CD14-positive monocyte (primary cell): ENCODE data around the gene RTL9. TPM values are rescaled to one million over a fixed set of nuclear protein-coding genes. Genes with fewer than 3 reads are reported as not detected.

Source experiments
- DNase-seq, 3 donors: peaks; one replicate each; pipeline ENCODE4 v3.0.0-alpha.2; 2011 to 2022
- H2AFZ ChIP-seq: 2 replicates; pipeline ENCODE4 v1.6.0; 2012; ENCODE audit warnings: mild to moderate bottlenecking, low read depth, low read length, inconsistent platforms; ENCODE audit not compliant: insufficient read depth, poor library complexity, severe bottlenecking
- H3K27ac ChIP-seq, 2 donors: 1 replicate in 1 of 2; 2 replicates in 1 of 2; pipeline ENCODE4 v1.5.1; 2012 to 2013; ENCODE audit warnings: low read length in 2 of 2, control low read depth in 1 of 2, inconsistent platforms in 1 of 2, low read depth in 1 of 2, mild to moderate bottlenecking in 1 of 2
- H3K27me3 ChIP-seq, 2 donors: one replicate each; pipeline versions ENCODE4 v1.6.0 to v1.6.1; 2011 to 2013; ENCODE audit warnings: low read length in 2 of 2; ENCODE audit not compliant: control insufficient read depth in 2 of 2, insufficient read depth in 2 of 2
- H3K36me3 ChIP-seq, 2 donors: replicated peaks in 1 of 2; 1 replicate in 1 of 2; 2 replicates in 1 of 2; pipeline versions ENCODE4 v1.5.1 to v1.6.1; 2012 to 2013; ENCODE audit warnings: low read length in 2 of 2, control low read depth in 1 of 2, inconsistent platforms in 1 of 2, mild to moderate bottlenecking in 1 of 2; ENCODE audit not compliant: insufficient read depth in 2 of 2, control insufficient read depth in 1 of 2
- H3K4me1 ChIP-seq, 2 donors: 1 replicate in 1 of 2; 2 replicates in 1 of 2; pipeline versions ENCODE4 v1.5.1 to v1.6.1; 2012 to 2013; ENCODE audit warnings: low read length in 2 of 2, control low read depth in 1 of 2, inconsistent platforms in 1 of 2, mild to moderate bottlenecking in 1 of 2, moderate library complexity in 1 of 2; ENCODE audit not compliant: insufficient read depth in 2 of 2, control insufficient read depth in 1 of 2
- H3K4me2 ChIP-seq: replicated peaks from 2 replicates; pipeline ENCODE3; 2012; ENCODE audit warnings: low read length, moderate library complexity, mild to moderate bottlenecking; ENCODE audit not compliant: poor library complexity, severe bottlenecking; ENCODE audit errors: extremely low read depth
- H3K4me3 ChIP-seq, 3 experiments: fragments of 200-600 bp in 1 of 3; sonication (generic) in 1 of 3; replicated peaks in 1 of 3; 1 replicate in 2 of 3; 2 replicates in 1 of 3; pipeline ENCODE4 v1.5.1; 2011 to 2013; ENCODE audit warnings: low read length in 3 of 3, mild to moderate bottlenecking in 3 of 3, control low read depth in 2 of 3, low read depth in 2 of 3, inconsistent platforms in 1 of 3, moderate library complexity in 1 of 3
- H3K79me2 ChIP-seq: 2 replicates; pipeline ENCODE4 v1.6.0; 2012; ENCODE audit warnings: mild to moderate bottlenecking, control low read depth, inconsistent platforms, low read length, moderate library complexity; ENCODE audit not compliant: insufficient read depth
- H3K9ac ChIP-seq: 2 replicates; pipeline ENCODE4 v1.6.0; 2017; ENCODE audit warnings: low read length, mild to moderate bottlenecking; ENCODE audit not compliant: insufficient read depth, poor library complexity, severe bottlenecking
- H3K9me3 ChIP-seq, 2 donors: replicated peaks in 1 of 2; 1 replicate in 1 of 2; 2 replicates in 1 of 2; pipeline versions ENCODE4 v1.5.1 to v1.6.1; 2012 to 2013; ENCODE audit warnings: low read length in 2 of 2, control low read depth in 1 of 2; ENCODE audit not compliant: control insufficient read depth in 1 of 2, insufficient read depth in 1 of 2
- H4K20me1 ChIP-seq: 2 replicates; pipeline ENCODE4 v1.6.0; 2012; ENCODE audit warnings: mild to moderate bottlenecking, low read length, control low read depth, moderate library complexity; ENCODE audit not compliant: insufficient read depth
- H3K27ac Mint-ChIP-seq, 7 donors: one replicate each; pipeline ENCODE4 v1.8.0; 2020; ENCODE audit warnings: mild to moderate bottlenecking in 7 of 7, mixed read lengths in 7 of 7, moderate library complexity in 6 of 7, inconsistent platforms in 2 of 7
- H3K27me3 Mint-ChIP-seq, 3 donors: one replicate each; pipeline ENCODE4 v1.8.0; 2021 to 2022; ENCODE audit warnings: low read depth in 3 of 3, mild to moderate bottlenecking in 3 of 3, mixed read lengths in 3 of 3, moderate library complexity in 3 of 3, inconsistent platforms in 1 of 3
- H3K36me3 Mint-ChIP-seq, 2 donors: one replicate each; pipeline ENCODE4 v1.8.0; 2020; ENCODE audit warnings: mixed read lengths in 2 of 2, inconsistent platforms in 1 of 2, mild to moderate bottlenecking in 1 of 2
- H3K4me1 Mint-ChIP-seq: one replicate; pipeline ENCODE4 v1.8.0; 2020; ENCODE audit warnings: mild to moderate bottlenecking, mixed read lengths
- H3K4me3 Mint-ChIP-seq, 2 donors: one replicate each; pipeline ENCODE4 v1.8.0; 2020; ENCODE audit warnings: mild to moderate bottlenecking in 2 of 2, mixed read lengths in 2 of 2, moderate library complexity in 1 of 2
- H3K9me3 Mint-ChIP-seq, 7 donors: one replicate each; pipeline ENCODE4 v1.8.0; 2020 to 2022; ENCODE audit warnings: mixed read lengths in 7 of 7, mild to moderate bottlenecking in 6 of 7, moderate library complexity in 6 of 7, inconsistent platforms in 2 of 7
- WGBS: methylation state at CpG from one replicate; pipeline ENCODE4 v1.1.5; 2013; ENCODE audit warnings: missing lambda C conversion rate; ENCODE audit not compliant: insufficient coverage; 5-methylcytosine and 5-hydroxymethylcytosine counted together
- intact Hi-C, 2 donors: fragments of 100-400 bp; cut with micrococcal nuclease; formaldehyde crosslinking; loops; one replicate each; pipeline versions ENCODE4 v1.15.0 to v1.15.1; 2023
- polyA plus RNA-seq, 3 donors: library from polyadenylated mRNA; depleted of rRNA in 1 of 3; unstranded in 2 of 3; stranded (reverse) in 1 of 3; fragments of 300-500 nt in 2 of 3; fragments of >200 nt in 1 of 3; fragmentation: Illumina TruSeq in 2 of 3; gene quantifications; 1 replicate in 2 of 3; 2 replicates in 1 of 3; pipeline ENCODE4 v1.2.3, GENCODE V29; 2012 to 2021
- TF ChIP-seq, protein P1 (sequence below): fragments of 200-600 bp; IDR thresholded peaks from one replicate; pipeline ENCODE4 v1.8.0; 2022; ENCODE audit warnings: antibody characterized with exemption, mild to moderate bottlenecking

Gene RTL9
- polyA plus RNA-seq, 3 donors = not detected

DNA sequence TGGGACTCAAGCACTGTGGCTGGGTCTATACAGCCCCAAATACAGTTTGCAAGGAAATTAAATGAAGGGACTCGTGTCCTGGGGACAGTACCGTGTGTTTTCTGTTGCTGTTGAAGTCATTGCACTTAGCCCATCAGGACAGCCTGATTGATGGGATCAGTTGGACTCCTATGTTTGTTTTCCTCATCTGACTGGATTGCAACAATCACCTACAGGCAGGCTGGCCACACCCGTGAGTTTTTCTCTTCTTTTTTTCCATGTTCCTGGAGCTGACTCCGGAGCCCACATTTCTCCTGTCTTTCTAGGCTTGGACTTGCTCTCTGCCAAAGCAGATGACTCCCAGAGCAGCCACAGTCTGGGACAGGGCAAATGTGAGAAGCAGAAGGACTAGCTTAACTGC lies 38.1 kb downstream of the RTL9 start:
- no peak overlapping the region for H3K9ac ChIP-seq
- no peaks in the 10 kb centered on the region for H3K9me3 Mint-ChIP-seq
- no peak overlapping the region for H2AFZ ChIP-seq

DNA sequence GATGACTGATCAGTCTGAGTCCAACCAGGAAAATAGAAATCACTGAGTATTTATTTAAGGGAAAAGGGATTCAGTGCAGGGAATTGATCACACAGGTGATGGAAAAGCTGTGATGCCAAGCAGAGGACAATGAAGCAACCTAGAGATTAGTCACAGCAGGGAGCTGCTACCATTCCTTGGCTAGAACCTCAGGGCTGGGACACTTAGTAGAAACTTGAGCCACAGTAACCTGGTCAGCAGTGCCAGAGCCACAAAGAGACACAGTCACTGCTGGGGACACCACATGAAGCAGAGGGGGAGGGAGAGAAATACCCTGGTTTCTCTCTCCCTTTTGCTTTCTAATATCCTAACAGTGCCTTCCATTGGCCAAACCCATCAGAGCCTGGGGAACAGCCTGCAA lies 38.7 kb downstream of the RTL9 start:
- TF ChIP-seq, protein P1, sequence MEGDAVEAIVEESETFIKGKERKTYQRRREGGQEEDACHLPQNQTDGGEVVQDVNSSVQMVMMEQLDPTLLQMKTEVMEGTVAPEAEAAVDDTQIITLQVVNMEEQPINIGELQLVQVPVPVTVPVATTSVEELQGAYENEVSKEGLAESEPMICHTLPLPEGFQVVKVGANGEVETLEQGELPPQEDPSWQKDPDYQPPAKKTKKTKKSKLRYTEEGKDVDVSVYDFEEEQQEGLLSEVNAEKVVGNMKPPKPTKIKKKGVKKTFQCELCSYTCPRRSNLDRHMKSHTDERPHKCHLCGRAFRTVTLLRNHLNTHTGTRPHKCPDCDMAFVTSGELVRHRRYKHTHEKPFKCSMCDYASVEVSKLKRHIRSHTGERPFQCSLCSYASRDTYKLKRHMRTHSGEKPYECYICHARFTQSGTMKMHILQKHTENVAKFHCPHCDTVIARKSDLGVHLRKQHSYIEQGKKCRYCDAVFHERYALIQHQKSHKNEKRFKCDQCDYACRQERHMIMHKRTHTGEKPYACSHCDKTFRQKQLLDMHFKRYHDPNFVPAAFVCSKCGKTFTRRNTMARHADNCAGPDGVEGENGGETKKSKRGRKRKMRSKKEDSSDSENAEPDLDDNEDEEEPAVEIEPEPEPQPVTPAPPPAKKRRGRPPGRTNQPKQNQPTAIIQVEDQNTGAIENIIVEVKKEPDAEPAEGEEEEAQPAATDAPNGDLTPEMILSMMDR = no peak
- Mint-ChIP-seq H3K36me3 (no peaks in the 10 kb centered on the region), H3K27me3 (peaks cover 0 to 1% (median 0%) of the 10 kb centered on the region in 3 donors), H3K9me3 (no peaks in the 10 kb centered on the region), H3K4me1 (no peaks in the 10 kb centered on the region), H3K27ac (no peak overlapping the region), H3K4me3 (no peak overlapping the region)
- peaks cover 0 to 3% of the 10 kb centered on the region in 2 donors for H3K27me3 ChIP-seq
- H4K20me1 ChIP-seq = no peaks in the 10 kb centered on the region
- no peaks in the 10 kb centered on the region for H3K9me3 ChIP-seq
- no peaks in the 10 kb centered on the region for H3K79me2 ChIP-seq
- H3K9ac ChIP-seq = no peak overlapping the region
- H3K36me3 ChIP-seq = no peaks in the 10 kb centered on the region
- no peak overlapping the region for H3K4me2 ChIP-seq
- H3K27ac ChIP-seq = no peak overlapping the region
- no peak overlapping the region for H3K4me3 ChIP-seq
- H3K4me1 ChIP-seq = no peaks in the 10 kb centered on the region
- no peak overlapping the region for H2AFZ ChIP-seq
- intact Hi-C loops = no loop called here
- DNase-seq = no peak

More for the DNA sequence above, 38.1 kb downstream of the RTL9 start:
- no peak overlapping the region for H3K4me3 ChIP-seq
- TF ChIP-seq, protein P1 = no peak
- H3K36me3 Mint-ChIP-seq = no peaks in the 10 kb centered on the region
- no peaks in the 10 kb centered on the region for H3K9me3 ChIP-seq
- no peaks in the 10 kb centered on the region for H4K20me1 ChIP-seq
- peaks cover 0 to 3% of the 10 kb centered on the region in 2 donors for H3K27me3 ChIP-seq
- no peak overlapping the region for H3K4me2 ChIP-seq
- no peaks in the 10 kb centered on the region for H3K36me3 ChIP-seq
- no peak overlapping the region for H3K27ac ChIP-seq
- H3K4me1 Mint-ChIP-seq = no peaks in the 10 kb centered on the region
- no peaks in the 10 kb centered on the region for H3K79me2 ChIP-seq
- H3K27me3 Mint-ChIP-seq = peaks cover 0 to 1% (median 0%) of the 10 kb centered on the region in 3 donors
- WGBS = no CpG with 5 or more reads among the region's 4 CpGs
- no peaks in the 10 kb centered on the region for H3K4me1 ChIP-seq
- intact Hi-C loops = no loop called here
- H3K27ac Mint-ChIP-seq = no peak overlapping the region
- H3K4me3 Mint-ChIP-seq = no peak overlapping the region
- no peak for DNase-seq
